DND-41 (cell line): ENCODE results near the gene CSTA.
A peak's percentile ranks its signal among the peaks of the same experiment; 100 is the strongest.

Experiments
- ATAC-seq: fragments of 200-7000 bp; cut with Tn5 transposase; 3 replicates; pipeline ENCODE4 v1.9.1; 2021; ENCODE audit warnings: low read depth; ENCODE audit not compliant: insufficient read depth
- DNase-seq: peaks from one replicate; pipeline ENCODE4 v3.0.0-alpha.2; 2020
- H2AFZ ChIP-seq: 2 replicates; pipeline ENCODE4 v1.6.0; 2012; ENCODE audit warnings: low read depth, low read length
- H3K27ac ChIP-seq: 2 replicates; pipeline ENCODE4 v1.5.1; 2012; ENCODE audit warnings: low read length, inconsistent platforms
- H3K27me3 ChIP-seq: fragments of 200-600 bp; sonication (generic); 2 replicates; pipeline ENCODE4 v1.6.0; 2012; ENCODE audit warnings: low read length, mild to moderate bottlenecking, inconsistent platforms; ENCODE audit not compliant: insufficient read depth, poor library complexity
- H3K36me3 ChIP-seq: 2 replicates; pipeline ENCODE4 v1.5.1; 2012; ENCODE audit warnings: low read length, inconsistent platforms; ENCODE audit not compliant: insufficient read depth
- H3K4me1 ChIP-seq: 2 replicates; pipeline ENCODE4 v1.5.1; 2012; ENCODE audit warnings: mild to moderate bottlenecking, low read length; ENCODE audit not compliant: insufficient read depth
- H3K4me2 ChIP-seq: 2 replicates; pipeline ENCODE4 v1.6.0; 2012; ENCODE audit warnings: mild to moderate bottlenecking, moderate library complexity, low read length, inconsistent platforms; ENCODE audit not compliant: insufficient read depth
- H3K4me3 ChIP-seq, 2 experiments: fragments of 200-600 bp in 1 of 2; shearing (Covaris generic) in 1 of 2; 2 replicates each; pipeline ENCODE4 v1.5.1; 2012 to 2016; ENCODE audit warnings: inconsistent platforms in 2 of 2, low read length in 2 of 2, mild to moderate bottlenecking in 2 of 2, low read depth in 1 of 2, moderate library complexity in 1 of 2
- H3K79me2 ChIP-seq: 2 replicates; pipeline ENCODE4 v1.6.0; 2012; ENCODE audit warnings: low read length, inconsistent platforms; ENCODE audit not compliant: insufficient read depth
- H3K9ac ChIP-seq: 2 replicates; pipeline ENCODE4 v1.6.0; 2012; ENCODE audit warnings: low read depth, mild to moderate bottlenecking, inconsistent platforms, low read length, moderate library complexity
- H3K9me3 ChIP-seq: 2 replicates; pipeline ENCODE4 v1.5.1; 2012; ENCODE audit warnings: low read length, moderate library complexity, mild to moderate bottlenecking, inconsistent platforms; ENCODE audit not compliant: insufficient read depth, severe bottlenecking
- H4K20me1 ChIP-seq: 2 replicates; pipeline ENCODE4 v1.6.0; 2012; ENCODE audit warnings: low read length; ENCODE audit not compliant: insufficient read depth
- CTCF ChIP-seq: IDR thresholded peaks from 2 replicates; pipeline ENCODE4 v1.5.1; 2012; ENCODE audit warnings: borderline replicate concordance, low read length, moderate library complexity, mild to moderate bottlenecking; ENCODE audit not compliant: poor library complexity, severe bottlenecking; ENCODE audit errors: extremely low read depth
- EZH2 ChIP-seq: IDR thresholded peaks from 3 replicates; pipeline ENCODE4 v1.6.1; 2012; ENCODE audit warnings: borderline replicate concordance, low read depth, mild to moderate bottlenecking, moderate library complexity, low read length, inconsistent platforms; ENCODE audit not compliant: severe bottlenecking

CSTA gene

GRCh38 chr3:122356402-122356801, 31.4 kb downstream of the CSTA start:
- Histone ChIP-seq H3K9me3 (no peaks in the 10 kb centered on the region), H3K4me3 (no peak overlapping the region), H3K4me1 (no peaks in the 10 kb centered on the region), H3K27me3 (no peaks in the 10 kb centered on the region), H3K36me3 (peaks cover 11% of the 10 kb centered on the region; the same call in 1 of the 2 replicates), H4K20me1 (no peaks in the 10 kb centered on the region), H2AFZ (no peak overlapping the region), H3K27ac (no peak overlapping the region), H3K79me2 (no peaks in the 10 kb centered on the region), H3K4me2 (no peak overlapping the region), H3K9ac (no peak overlapping the region)
- DNase-seq (peak; percentile 24), ATAC-seq (no peak)
- no peak for TF ChIP-seq EZH2
- peak; percentile 57 for TF ChIP-seq CTCF

GRCh38 chr3:122357828-122358702, 33.0 kb downstream of the CSTA start:
- Histone ChIP-seq H3K27me3 (no peaks in the 10 kb centered on the region), H3K4me2 (no peak overlapping the region), H3K4me1 (no peaks in the 10 kb centered on the region), H3K9ac (no peak overlapping the region), H3K27ac (no peak overlapping the region), H2AFZ (no peak overlapping the region), H3K4me3 (no peak overlapping the region), H3K9me3 (no peaks in the 10 kb centered on the region), H4K20me1 (no peaks in the 10 kb centered on the region), H3K79me2 (no peaks in the 10 kb centered on the region), H3K36me3 (peaks cover 25% of the 10 kb centered on the region; the same call in 1 of the 2 replicates)
- ATAC-seq, result no peak
- DNase-seq, result no peak
- TF ChIP-seq CTCF (no peak), EZH2 (no peak)

DNA sequence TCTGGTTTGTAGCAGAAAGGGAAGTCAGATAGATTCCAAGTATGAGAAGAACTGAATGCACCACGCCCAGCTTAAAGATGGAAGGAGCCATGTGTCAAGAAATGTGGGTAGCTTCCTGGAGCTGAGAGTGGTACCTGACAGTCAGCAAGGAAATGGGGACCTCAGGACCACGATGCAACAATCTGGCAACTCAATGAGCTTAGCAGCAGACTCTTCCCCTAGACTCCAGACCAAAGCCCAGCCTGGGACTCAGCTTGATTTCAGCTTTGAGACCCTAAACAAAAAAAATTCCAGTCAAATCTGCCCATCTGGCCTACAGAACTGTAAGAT, 33.6 kb downstream of the CSTA start:
- Histone ChIP-seq H3K4me1 (no peaks in the 10 kb centered on the region), H2AFZ (no peak overlapping the region), H3K9me3 (no peaks in the 10 kb centered on the region), H3K4me2 (no peak overlapping the region), H4K20me1 (no peaks in the 10 kb centered on the region), H3K36me3 (peaks cover 31% of the 10 kb centered on the region; the same call in 1 of the 2 replicates), H3K27me3 (no peaks in the 10 kb centered on the region), H3K9ac (no peak overlapping the region), H3K27ac (no peak overlapping the region), H3K79me2 (no peaks in the 10 kb centered on the region), H3K4me3 (no peak overlapping the region)
- no peak for DNase-seq
- ATAC-seq, result no peak
- TF ChIP-seq CTCF (no peak), EZH2 (no peak)
